Right renal pelvis (tissue), 4 donors: Measurements from ENCODE around the gene PRIMPOL. TPM values are rescaled to one million over a fixed set of nuclear protein-coding genes. Genes with fewer than 3 reads are reported as not detected.
"Not testable (repeated sequence)": the region's sequence is repeated elsewhere in the genome, so short reads cannot be mapped to it uniquely, and the experiment has no call there.

ENCODE experiments used
- DNase-seq, 4 donors: peaks; one replicate each; pipeline ENCODE4 v3.0.0-alpha.2; 2013; ENCODE audit warnings: low read depth in 4 of 4, low spot score in 3 of 4, missing footprints in 1 of 4
- polyA plus RNA-seq, 4 donors: library from polyadenylated mRNA; unstranded; fragments of 120-200 nt; gene quantifications; one replicate each; pipeline ENCODE4 v1.2.1, GENCODE V29; 2013; ENCODE audit not compliant: insufficient read length in 4 of 4

The PRIMPOL gene
- polyA plus RNA-seq, 4 donors, result 27.3 to 36.4 (median 30.6) TPM

DNA sequence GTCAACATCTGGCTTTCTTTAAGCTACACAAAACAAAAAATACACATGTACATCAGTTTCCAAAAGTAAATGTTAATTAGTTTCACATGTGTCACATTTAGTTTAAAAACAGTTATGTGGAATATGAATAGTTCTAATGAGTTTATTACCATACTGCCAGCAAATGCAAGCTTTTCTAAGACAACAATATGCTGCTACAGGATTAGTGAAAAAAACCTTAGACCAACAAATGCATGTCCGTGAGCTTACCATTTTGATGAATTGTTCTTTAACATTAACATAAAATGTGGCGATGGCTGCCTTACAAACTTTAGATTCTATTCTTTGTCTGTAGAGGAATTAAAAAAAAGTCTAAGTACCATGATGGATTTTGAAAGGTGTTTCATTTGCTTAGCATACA lies 52.6 kb downstream of the PRIMPOL start:
- DNase-seq, result no peak

DNA sequence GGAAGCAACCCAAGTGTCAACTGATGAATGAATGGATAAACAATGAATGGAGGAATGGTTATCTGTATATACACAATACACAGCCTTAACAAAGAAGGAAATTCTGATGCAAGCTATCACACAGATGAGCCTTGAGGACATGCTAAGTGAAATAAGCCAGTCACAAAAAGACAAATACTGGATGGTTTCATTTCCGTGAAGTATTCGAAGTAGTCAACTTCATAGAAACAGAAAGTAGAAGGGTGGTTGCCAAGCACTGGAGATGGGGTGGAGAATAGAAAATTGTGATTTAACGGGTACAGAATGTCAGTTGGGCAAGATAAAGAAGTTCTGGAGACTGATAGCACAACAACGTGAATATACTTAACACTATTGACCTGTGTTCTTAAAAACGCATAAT lies 56.2 kb downstream of the PRIMPOL start:
- no peak for DNase-seq

DNA sequence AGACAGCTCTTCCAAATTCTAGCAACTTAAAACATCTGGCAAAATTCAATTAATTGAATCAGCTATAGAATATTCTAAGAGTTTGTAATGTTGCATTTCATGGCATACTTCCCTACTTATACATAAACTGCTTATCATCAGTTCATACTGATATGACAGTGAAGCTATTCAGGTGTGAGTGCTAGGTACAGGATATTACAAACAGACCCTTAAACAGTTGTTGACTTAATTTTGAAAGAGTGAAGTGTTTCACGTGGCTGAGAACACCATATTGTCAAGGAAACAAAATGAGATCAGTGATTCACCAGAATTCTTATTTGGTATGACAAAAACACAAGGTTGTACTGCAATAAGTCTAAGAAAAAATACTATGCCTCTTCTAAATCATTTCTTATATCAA lies 56.9 kb downstream of the PRIMPOL start:
- no peak for DNase-seq

GRCh38 chr4:184712322-184712721 lies 62.8 kb downstream of the PRIMPOL start:
- DNase-seq, result no peak

GRCh38 chr4:184713887-184714286 lies 64.3 kb downstream of the PRIMPOL start:
- no peak for DNase-seq

DNA sequence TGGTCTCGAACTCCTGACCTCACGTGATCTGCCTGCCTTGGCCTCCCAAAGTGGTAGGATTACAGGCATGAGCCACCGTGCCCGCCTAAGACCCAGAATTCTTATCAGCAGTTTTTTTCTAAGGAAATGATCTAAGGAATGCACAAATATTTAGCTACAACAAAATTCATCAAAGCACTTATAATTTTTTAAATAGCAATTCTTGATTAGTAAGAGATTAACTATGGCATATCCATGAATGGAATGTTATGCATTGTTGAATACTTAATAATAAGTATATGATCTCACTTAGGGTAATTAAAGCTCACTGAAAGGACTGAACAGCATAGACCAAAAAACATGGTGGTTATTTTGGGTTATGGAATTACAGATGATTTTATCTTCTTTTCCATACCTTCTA lies 66.0 kb downstream of the PRIMPOL start:
- no peak for DNase-seq

GRCh38 chr4:184719407-184719806 lies 69.9 kb downstream of the PRIMPOL start:
- no peak for DNase-seq

DNA sequence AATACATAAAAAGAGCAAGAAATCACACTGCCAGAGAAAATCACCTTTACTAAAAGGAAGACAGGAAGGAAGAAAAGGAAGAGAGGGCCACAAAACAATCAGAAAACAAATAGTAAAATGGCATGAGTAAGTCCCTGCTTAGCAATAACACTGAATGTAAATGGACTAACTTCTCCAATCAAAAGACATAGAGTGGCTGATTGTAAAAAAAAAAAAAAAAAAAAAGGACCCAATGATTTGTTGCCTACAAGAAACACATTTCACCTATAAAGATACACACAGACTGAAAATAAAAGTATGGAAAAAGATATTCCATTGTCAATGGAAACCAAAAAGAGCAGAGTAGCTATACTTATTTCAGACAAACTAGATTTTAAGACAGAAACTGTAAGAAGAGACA lies 71.7 kb downstream of the PRIMPOL start:
- no peak for DNase-seq

- DNase-seq, result no peak
These were observed 73.3 kb downstream of the PRIMPOL start for GRCh38 chr4:184722798-184723197.

DNA sequence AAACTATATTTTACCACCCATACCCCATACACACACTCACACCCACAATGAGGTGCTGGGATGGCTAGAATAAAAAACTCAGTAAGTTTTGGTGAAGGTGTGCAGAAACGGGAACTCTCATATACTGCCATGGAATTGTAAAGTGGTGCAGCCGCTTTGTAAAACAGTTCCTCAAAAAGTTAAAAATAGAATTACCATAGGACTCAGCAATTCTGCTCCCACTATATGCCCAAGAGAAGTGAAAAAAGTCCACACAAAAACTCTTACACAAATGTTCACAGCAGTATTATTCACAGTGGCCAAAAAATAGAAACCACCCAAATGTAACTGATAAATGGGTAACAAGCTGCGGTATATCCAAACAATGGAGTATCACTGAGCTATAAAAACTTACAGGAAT lies 77.9 kb downstream of the PRIMPOL start:
- DNase-seq, result no peak

DNA sequence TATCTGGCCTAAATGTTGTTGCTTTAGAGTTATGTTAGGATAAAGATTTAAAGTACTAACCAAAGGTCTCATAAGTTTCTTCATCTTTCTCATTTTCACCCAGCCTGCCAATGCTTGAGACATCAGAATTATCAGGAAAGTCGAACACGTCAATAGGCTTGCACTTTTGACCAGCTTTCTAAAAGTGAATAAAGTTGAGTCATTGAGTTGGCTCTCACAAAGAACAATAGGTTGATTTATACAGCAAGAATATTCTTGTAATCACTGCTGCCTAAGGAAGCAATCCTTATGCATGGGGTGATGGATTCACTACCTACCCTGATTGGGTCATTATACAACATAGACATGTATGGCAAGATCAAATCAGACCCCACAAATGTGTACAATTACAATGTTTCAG lies 79.3 kb downstream of the PRIMPOL start:
- no peak for DNase-seq

- DNase-seq, result no peak
These were observed 80.4 kb downstream of the PRIMPOL start for GRCh38 chr4:184729946-184730345.

GRCh38 chr4:184731056-184731455 lies 81.5 kb downstream of the PRIMPOL start:
- DNase-seq, result no peak

DNA sequence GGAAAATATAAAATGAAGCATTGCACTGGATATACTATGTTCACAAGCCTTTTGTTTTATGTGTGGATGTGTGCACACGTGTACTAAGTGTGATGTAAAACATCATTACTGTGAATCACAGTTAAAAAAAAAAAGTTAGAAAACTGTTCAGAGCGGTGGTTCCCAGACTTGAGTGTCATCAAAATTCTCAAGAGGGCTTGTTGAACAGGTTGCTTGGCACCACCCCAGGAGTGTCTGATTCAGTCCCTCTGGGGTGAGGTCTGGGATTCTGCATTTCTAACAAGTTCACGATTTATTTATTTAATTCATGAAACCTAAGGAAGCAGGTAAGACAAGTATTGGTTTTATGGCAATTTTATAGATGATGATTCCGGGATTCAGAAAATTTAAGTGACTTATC lies 82.6 kb downstream of the PRIMPOL start:
- no peak for DNase-seq

- DNase-seq, result peak; percentile 94 to 98 (median 98)
These were observed 84.4 kb downstream of the PRIMPOL start, which contains the start of gene CENPU for GRCh38 chr4:184733654-184734524. Gene CENPU (minus strand): TSS chr4:184734096. CDS start chr4:184734062, 34 bp downstream.

DNA sequence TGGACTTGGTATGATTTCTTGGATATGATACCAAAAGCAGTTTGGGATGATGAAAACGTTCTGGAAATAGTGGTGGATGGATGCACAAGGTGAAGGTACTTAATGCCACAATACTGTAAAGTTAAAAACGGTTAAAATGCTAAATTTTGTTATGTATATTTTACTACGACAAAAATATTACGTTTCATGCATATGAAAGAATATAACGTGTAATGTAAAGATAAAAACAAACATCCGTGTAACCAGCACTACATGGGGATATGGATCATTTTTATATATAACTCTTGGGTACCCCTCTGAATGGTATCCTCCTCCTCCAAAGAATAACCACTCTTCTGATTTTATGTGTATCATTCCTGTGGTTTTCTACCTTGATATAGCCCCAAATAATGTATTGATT lies 85.2 kb downstream of the PRIMPOL start:
- no peak for DNase-seq

GRCh38 chr4:184739575-184739974 lies 90.0 kb downstream of the PRIMPOL start:
- not testable (repeated sequence) for DNase-seq

GRCh38 chr4:184740980-184741391 lies 91.4 kb downstream of the PRIMPOL start:
- no peak for DNase-seq

DNA sequence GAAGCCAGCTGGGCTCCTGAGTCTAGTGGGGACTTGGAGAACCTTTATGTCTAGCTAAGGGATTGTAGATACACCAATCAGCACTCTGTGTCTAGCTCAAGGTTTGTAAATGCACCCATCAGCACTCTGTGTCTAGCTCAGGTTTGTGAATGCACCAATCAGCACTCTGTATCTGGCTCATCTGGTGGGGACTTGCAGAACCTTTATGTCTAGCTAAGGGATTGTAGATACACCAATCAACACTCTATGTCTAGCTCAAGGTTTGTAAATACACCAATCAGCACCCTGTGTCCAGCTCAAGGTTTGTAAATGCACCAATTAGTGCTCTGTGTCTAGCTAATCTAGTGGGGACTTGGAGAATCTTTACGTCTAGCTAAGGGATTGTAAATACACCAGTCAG lies 92.1 kb downstream of the PRIMPOL start:
- not testable (repeated sequence) for DNase-seq

GRCh38 chr4:184743650-184744049 lies 94.1 kb downstream of the PRIMPOL start:
- no peak for DNase-seq

- DNase-seq, result no peak
These were observed 94.7 kb downstream of the PRIMPOL start for GRCh38 chr4:184744236-184744635.
